AG04449 (cell line): Measurements from ENCODE around the gene MICAL1.

Experiments used
- CTCF ChIA-PET: fragments of 350-600 bp; formaldehyde crosslinking; extraction: SDS; loops from one replicate; lab custom pipeline; 2021; ENCODE audit warnings: antibody characterized with exemption; lab: Yijun Ruan, JAX
- POLR2A ChIA-PET: fragments of 400-600, 350-600 bp; formaldehyde crosslinking; extraction: SDS; loops from one replicate; lab custom pipeline; 2020; ENCODE audit warnings: antibody characterized with exemption, inconsistent platforms; lab: Yijun Ruan, JAX
- DNase-seq: peaks from one replicate; pipeline ENCODE4 v3.0.0-alpha.2; 2010; ENCODE audit warnings: low read depth, low spot score
- H3K4me3 ChIP-seq: 2 replicates; pipeline ENCODE4 v1.5.1; 2011; ENCODE audit warnings: low read depth, mild to moderate bottlenecking, control low read depth, low read length
- TF ChIP-seq, protein P1 (sequence below): IDR thresholded peaks from one replicate; pipeline ENCODE4 v1.5.1; 2011; ENCODE audit warnings: mild to moderate bottlenecking, moderate library complexity, low read length, control low read depth, inconsistent platforms; ENCODE audit not compliant: insufficient read depth; ENCODE audit errors: missing control alignments

MICAL1 gene

DNA sequence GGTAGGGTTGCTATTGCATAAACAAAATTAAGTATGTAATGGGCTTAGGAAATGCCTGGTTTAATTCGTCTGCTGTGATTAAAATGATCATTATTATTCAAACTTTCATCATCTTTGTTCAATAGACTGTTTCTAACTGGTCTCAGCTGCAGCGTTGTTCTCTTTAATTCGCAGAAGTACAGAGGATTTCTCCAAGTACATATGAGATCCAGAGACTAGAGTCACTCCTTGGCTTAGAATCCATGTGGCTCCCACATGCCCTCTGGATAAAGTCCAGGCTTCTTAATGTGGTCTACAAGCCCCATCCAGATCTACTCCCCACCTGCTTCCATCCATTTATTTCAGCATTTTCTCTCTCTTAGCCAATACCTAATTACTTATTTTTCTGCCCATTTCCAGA lies 28.6 kb upstream of the MICAL1 start:
- ChIA-PET POLR2A (no interaction called here), CTCF (no interaction called here)
- TF ChIP-seq, protein P1, sequence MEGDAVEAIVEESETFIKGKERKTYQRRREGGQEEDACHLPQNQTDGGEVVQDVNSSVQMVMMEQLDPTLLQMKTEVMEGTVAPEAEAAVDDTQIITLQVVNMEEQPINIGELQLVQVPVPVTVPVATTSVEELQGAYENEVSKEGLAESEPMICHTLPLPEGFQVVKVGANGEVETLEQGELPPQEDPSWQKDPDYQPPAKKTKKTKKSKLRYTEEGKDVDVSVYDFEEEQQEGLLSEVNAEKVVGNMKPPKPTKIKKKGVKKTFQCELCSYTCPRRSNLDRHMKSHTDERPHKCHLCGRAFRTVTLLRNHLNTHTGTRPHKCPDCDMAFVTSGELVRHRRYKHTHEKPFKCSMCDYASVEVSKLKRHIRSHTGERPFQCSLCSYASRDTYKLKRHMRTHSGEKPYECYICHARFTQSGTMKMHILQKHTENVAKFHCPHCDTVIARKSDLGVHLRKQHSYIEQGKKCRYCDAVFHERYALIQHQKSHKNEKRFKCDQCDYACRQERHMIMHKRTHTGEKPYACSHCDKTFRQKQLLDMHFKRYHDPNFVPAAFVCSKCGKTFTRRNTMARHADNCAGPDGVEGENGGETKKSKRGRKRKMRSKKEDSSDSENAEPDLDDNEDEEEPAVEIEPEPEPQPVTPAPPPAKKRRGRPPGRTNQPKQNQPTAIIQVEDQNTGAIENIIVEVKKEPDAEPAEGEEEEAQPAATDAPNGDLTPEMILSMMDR = no peak
- no peak overlapping the region for H3K4me3 ChIP-seq
- DNase-seq = no peak

DNA sequence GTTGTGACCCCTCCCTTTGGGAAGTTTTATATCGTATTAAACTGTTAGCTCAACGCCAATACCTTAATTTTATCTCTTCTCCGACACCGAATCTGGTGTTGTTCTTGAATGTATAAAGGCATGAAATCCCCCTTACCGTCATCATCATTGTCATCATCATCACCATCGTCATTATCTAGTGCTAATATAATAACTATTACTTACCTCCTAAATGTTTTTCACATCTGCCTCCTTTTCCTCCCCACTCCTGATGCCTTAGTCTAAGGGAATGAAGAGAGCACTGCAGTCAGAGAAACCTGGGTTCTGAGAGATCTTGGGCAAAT lies 28.1 kb upstream of the MICAL1 start:
- DNase-seq = no peak
- TF ChIP-seq, protein P1 = no peak
- ChIA-PET CTCF (no interaction called here), POLR2A (no interaction called here)
- H3K4me3 ChIP-seq = peak overlapping the region; percentile 54

DNA sequence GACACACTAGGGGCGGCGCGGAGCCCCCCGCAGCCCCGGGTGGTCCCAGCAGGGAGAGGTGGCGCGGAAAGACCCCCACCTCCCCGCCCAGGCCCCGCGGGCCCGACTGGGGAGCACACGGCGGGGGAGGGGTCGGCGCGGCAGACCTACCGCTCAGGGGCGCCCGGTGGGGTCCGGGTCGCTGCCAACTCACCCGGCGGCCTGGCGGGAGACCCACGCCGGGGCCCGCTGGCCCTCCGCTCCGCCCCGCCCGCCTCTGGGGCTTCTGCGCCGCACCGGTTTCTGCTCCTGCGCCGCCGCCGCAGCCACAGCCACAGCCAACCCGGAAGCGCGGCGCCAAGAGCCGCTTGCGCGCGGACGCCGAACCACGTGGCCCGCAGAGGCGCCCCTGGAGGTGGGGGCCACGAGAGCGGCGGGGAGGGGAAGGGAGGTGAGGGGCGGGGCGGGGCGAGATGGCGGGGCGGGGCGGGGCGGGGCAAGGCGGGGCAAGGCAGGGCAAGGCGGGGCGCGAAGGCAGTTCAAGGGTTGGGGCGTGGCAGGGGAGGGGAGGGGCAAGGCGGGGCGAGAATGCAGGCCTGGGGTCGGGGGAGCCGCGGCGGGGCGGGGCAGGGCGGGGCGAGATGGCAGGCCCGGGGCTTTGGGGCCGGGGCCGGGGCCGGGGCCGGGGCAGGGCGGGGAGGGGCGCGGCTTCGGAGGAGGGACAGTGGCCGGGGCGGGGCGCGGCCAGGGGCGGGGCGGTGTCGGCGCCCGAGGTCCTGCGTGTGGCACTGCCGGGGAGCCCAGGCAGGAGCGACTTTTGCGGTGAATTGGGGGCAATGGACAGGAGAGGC lies 27.5 kb upstream of the MICAL1 start, which contains the start of gene ZBTB24:
Gene ZBTB24 (minus strand): TSS at position 315 of the 830 bp plus-strand sequence. CDS start 1,193 bp downstream, outside the sequence.
- ChIA-PET CTCF (no interaction called here), POLR2A (interaction anchor here (0.6 to 1.1 kb wide), 2 partner anchors 143 to 389 kb away, joined by 3 to 5 read pairs; partner anchors contain the start of gene SESN1)
- TF ChIP-seq, protein P1 = no peak
- peak; percentile 26 for DNase-seq
- H3K4me3 ChIP-seq = peak within 1 kb of the TSS; percentile 57

DNA sequence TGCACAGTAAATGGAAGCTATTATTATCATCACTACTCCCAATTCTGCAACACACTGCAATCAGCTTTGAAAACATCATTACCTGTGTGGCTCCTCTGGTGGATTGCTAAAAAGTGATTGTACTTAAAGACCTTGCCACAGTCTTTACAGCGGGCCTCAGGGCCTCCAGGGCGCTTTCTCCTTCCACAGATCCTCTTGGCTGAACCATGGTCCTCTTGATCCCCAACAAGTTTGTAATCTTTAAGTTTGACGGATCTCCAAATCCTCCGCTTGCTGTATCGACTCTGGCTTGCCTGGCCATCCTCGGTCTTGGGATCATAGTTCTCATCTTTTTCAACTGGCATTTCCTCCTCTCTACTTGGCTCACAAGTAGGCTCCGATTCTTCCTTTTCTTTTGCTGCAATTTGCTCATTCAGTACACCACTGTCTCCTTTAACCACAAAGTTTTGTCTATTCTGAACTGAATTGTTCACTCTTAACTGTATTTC lies 25.5 kb upstream of the MICAL1 start:
- TF ChIP-seq, protein P1 = no peak
- no peak for DNase-seq
- no peak overlapping the region for H3K4me3 ChIP-seq
- ChIA-PET CTCF (interaction anchor here (0.6 kb wide), 1 partner anchor 98 kb away, joined by 3 read pairs; no protein-coding TSS in a partner anchor), POLR2A (no interaction called here)

DNA sequence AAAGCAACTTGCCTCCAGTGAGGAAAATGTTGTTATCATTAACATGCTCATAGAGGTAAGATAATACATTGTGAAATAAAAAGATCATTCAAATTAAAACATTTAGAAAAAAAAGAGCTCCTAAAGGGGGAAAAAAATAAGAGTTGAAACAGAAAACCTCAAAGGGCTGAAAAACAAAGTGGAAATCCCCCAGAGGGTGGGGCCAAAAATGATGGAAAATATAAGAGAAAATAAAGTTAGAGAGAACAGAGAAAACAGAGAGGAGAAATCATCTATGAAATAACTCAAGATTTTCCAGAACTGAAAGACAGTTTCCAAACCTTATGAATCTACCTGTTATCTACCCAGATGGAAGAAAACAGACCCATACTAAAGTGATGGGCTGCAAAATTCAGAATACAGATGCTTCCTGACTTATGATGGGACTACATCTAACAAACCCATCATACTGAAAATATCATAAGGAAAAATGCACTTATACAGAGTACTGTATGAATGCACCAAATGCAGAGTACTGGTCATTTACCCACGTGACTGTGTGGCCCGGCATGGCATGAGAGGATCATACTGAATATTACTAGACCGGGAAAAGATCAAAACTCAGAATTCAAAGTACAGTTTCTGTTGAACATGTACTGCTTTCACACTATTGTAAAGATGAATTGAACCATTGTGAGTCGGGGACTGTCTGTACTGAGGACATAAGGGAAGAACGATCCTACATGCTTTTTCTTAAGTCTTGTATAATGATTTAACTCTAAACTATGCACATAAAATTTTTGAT lies 23.5 kb upstream of the MICAL1 start:
- DNase-seq = no peak
- no peak overlapping the region; the same call in 1 of the 2 replicates for H3K4me3 ChIP-seq
- ChIA-PET CTCF (interaction anchor here (0.7 to 1.9 kb wide), 2 partner anchors 15 to 19 kb away, joined by 3 to 4 read pairs; no protein-coding TSS in a partner anchor), POLR2A (interaction anchor here (0.7 kb wide), 1 partner anchor 863 kb away, joined by 4 read pairs; no protein-coding TSS in a partner anchor)
- TF ChIP-seq, protein P1 = no peak
